ENCODE data around the gene CTAGE15.
"Not testable (repeated sequence)": the region's sequence is repeated elsewhere in the genome, so short reads cannot be mapped to it uniquely, and the experiment has no call there.

DNA sequence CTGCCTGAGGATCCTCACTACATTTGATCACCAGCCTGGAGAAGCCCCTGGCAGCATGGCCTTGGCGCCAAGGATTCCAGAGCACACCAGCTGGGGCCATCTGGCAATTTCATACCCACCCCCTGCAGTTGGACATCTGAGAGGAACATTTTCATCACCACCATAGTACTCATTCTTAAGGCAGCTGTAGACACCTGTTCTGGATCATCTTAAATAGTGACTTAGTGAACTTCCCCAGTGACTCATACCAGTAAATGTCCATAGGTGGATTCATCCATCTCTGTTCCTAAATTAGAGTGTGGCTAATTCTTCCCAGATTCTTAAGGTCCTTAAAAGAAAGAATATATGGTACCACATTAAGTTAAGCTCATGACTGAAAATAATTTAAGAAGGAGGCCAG is 45.6 kb downstream of the CTAGE15 start:
- TF ChIP-seq POLR2A (IDR thresholded peaks at IDR 0.05) = not testable (repeated sequence)
- TF ChIP-seq, protein P1, sequence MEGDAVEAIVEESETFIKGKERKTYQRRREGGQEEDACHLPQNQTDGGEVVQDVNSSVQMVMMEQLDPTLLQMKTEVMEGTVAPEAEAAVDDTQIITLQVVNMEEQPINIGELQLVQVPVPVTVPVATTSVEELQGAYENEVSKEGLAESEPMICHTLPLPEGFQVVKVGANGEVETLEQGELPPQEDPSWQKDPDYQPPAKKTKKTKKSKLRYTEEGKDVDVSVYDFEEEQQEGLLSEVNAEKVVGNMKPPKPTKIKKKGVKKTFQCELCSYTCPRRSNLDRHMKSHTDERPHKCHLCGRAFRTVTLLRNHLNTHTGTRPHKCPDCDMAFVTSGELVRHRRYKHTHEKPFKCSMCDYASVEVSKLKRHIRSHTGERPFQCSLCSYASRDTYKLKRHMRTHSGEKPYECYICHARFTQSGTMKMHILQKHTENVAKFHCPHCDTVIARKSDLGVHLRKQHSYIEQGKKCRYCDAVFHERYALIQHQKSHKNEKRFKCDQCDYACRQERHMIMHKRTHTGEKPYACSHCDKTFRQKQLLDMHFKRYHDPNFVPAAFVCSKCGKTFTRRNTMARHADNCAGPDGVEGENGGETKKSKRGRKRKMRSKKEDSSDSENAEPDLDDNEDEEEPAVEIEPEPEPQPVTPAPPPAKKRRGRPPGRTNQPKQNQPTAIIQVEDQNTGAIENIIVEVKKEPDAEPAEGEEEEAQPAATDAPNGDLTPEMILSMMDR (IDR thresholded peaks at IDR 0.05) = not testable (repeated sequence)
